Omental fat pad (tissue), 4 donors: Measurements from ENCODE around the gene PRPSAP2. TPM values are rescaled to one million over a fixed set of nuclear protein-coding genes. Genes with fewer than 3 reads are reported as not detected.

Experiments
- ATAC-seq: fragments of 150-250 bp; one replicate; pipeline ENCODE4 v1.9.1; 2016; ENCODE audit warnings: mild to moderate bottlenecking, moderate library complexity; ENCODE audit not compliant: low FRiP score
- DNase-seq: peaks from one replicate; pipeline ENCODE4 v3.0.0-alpha.2; 2019; ENCODE audit warnings: low spot score
- total RNA-seq, 4 donors: library from RNA; depleted of rRNA; stranded (reverse); fragments of >200 nt; gene quantifications; one replicate each; pipeline ENCODE4 v1.1.0, GENCODE V29; 2016
- TF ChIP-seq, protein P1 (sequence below), 3 donors: fragments of 450-650 bp; IDR thresholded peaks; one replicate each; pipeline ENCODE4 v1.5.1; 2016 to 2017; ENCODE audit warnings: antibody characterized with exemption in 3 of 3, mild to moderate bottlenecking in 3 of 3, moderate library complexity in 2 of 3

The PRPSAP2 gene
- total RNA-seq, 4 donors from 2014 or later, result 14.3 to 28.4 (median 14.9) TPM

DNA sequence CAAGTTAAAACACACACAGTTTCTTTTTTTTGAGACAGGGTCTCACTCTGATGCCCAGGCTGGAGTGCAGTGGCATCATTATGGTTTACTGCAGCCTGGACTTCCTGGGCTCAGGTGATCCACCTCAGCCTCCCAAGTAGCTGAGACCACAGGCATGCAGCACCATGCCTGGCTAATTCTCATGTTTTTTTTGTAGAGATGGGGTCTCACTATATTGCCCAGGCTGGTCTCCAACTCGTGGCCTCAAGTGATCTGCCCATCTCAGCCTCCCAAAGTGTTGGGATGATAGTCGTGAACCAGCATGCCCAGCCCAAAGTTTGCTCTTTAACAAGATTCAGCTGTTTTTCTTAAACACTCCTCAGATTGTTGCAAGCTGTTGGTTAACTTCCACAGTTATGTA lies 39.0 kb downstream of the PRPSAP2 start:
- TF ChIP-seq, protein P1, sequence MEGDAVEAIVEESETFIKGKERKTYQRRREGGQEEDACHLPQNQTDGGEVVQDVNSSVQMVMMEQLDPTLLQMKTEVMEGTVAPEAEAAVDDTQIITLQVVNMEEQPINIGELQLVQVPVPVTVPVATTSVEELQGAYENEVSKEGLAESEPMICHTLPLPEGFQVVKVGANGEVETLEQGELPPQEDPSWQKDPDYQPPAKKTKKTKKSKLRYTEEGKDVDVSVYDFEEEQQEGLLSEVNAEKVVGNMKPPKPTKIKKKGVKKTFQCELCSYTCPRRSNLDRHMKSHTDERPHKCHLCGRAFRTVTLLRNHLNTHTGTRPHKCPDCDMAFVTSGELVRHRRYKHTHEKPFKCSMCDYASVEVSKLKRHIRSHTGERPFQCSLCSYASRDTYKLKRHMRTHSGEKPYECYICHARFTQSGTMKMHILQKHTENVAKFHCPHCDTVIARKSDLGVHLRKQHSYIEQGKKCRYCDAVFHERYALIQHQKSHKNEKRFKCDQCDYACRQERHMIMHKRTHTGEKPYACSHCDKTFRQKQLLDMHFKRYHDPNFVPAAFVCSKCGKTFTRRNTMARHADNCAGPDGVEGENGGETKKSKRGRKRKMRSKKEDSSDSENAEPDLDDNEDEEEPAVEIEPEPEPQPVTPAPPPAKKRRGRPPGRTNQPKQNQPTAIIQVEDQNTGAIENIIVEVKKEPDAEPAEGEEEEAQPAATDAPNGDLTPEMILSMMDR (IDR thresholded peaks at IDR 0.05), result no peak
- ATAC-seq (no peak), DNase-seq (no peak)

DNA sequence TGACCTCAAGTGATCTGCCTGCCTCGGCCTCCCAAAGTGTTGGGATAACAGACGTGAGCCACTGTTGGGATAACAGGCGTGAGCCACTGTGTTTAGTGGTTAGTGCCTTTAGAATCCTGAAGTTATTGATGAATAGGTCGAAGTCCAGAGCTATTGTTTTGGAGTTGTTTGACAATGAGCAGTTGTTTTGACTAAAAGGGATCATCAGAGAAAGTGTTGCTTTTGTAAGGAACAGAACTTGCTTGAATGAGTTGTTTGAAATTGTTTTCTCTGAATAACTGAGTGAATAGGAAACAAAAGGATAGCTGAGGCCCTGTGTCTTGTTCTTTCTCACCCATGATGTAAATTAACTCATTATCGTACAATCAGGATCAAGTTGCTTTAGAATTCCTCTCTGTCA lies 46.6 kb downstream of the PRPSAP2 start:
- ATAC-seq (no peak), DNase-seq (no peak)
- TF ChIP-seq, protein P1 (IDR thresholded peaks at IDR 0.05), result no peak

DNA sequence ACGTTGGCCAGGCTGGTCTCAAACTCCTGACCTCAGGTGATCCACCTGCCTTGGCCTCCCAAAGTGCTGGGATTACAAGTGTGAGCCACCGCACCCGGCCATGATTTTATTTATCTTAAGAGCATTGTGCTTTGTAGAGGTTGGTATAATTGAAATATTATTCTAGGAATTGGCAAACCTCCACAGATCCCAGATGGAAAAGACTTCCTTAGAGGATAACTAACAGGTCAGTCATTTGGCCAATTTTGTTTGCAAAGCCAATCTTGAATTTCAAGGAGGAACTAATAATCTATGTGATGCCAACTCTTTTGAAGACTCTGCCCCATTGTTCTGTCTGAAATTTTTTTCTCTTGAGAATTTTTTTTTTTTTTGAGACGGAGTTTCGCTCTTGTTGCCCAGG lies 47.3 kb downstream of the PRPSAP2 start:
- no peak for ATAC-seq
- DNase-seq, result no peak
- TF ChIP-seq, protein P1 (IDR thresholded peaks at IDR 0.05), result no peak

DNA sequence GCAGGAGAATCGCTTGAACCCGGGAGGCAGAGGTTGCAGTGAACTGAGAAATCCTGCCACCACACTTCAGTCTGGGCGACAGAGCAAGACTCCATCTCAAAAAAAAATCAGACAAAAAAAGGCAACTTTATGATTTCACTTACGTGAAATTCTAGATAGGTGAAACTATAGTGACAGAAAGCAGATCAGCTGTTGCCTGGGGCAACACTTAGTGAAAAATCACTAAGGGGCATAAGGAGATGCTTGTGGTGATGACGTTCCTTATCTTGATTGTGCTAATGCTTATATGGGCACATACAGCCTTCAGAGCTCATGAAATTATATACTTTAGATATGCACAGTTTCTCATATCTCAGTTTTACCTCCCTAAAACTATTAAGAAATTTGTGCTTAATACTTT lies 52.4 kb downstream of the PRPSAP2 start:
- DNase-seq, result no peak
- ATAC-seq, result no peak
- TF ChIP-seq, protein P1 (IDR thresholded peaks at IDR 0.05), result no peak

DNA sequence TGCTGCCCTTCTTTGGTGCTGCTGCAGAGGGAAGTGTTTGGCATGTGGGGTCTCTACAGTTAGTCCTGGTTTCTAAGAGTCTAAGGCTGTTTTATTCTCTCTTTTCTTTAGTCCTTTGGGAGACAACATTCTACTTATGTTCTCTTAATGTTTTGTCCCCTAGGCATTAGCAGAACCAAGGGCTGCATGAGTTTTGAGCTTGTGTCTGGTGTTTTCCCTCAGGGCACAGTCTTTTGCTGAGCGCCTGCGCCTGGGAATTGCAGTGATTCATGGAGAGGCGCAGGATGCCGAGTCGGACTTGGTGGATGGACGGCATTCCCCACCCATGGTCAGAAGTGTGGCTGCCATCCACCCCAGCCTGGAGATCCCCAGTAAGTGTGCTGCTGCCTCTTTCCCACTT lies 53.0 kb downstream of the PRPSAP2 start:
- TF ChIP-seq, protein P1 (IDR thresholded peaks at IDR 0.05), result no peak
- ATAC-seq, result no peak
- DNase-seq, result no peak

DNA sequence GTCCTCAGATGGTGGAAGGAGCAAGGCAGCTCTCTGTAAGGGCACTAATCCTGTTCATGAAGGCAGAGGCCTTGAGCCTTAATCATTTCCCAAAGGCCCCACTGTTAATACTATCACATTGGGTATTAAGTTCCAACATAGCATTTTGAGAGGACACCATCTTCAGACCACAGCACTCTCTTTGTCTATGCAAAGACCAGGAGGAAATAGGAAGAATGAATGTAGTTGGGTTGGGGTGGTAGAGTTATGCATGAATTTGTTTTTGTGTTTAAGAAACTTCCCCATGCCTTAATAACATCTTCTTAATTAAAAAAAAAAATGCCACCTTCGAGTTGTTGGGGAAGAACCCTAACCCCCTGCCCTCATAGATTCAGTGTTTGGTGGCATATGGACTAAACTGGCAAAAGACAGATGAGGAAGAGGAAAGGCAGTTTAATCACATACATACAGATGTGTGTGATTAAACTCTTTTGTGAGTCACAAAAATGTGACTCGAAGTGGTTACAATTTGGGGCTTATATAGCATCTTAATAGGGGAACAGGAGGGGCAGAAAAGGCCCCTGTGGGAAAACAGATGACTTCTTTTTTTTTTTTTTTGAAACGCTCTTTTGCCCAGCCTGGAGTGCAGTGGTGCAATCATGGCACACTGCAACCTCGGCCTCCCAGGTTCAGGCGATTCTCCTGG lies 59.0 kb downstream of the PRPSAP2 start:
- ATAC-seq, result no peak
- TF ChIP-seq, protein P1 (IDR thresholded peaks at IDR 0.05), result no peak
- no peak for DNase-seq

DNA sequence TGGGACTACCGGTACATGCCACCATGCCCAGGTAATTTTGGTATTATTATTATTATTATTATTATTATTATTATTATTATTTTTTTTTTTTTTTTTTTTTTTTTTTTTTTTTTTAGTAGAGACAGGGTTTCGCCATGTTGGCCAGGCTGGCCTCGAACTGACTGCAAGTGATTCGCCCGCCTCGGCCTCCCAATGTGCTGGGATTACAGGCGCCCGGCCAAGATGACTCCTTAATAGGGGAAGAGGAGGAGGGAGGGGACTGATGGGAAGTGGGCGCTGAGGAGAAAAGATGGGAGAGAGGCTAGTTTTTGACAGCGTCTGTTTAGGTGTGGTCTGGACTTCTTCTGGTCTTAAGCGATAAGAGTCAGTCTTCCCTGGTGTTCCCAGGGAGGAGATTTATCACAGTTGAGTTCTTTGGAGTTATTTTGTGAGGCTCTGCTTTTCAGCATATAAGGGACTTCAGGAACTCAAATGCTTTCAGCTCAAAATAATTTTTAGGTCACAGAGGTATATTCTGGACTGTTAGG lies 59.6 kb downstream of the PRPSAP2 start:
- ATAC-seq (no peak), DNase-seq (no peak)

More for the DNA sequence above, 59.6 kb downstream of the PRPSAP2 start:
- TF ChIP-seq, protein P1 (IDR thresholded peaks at IDR 0.05), result no peak
